ENCODE data around the gene HLA-F. TPM values are rescaled to one million over a fixed set of nuclear protein-coding genes. Genes with fewer than 3 reads are reported as not detected.

HLA-F gene
- total RNA-seq, 3 donors from 2014 or later (not counting 1 experiment from before 2014, with no cell fraction given), result 1,031 to 1,621 (median 1,125) TPM

DNA sequence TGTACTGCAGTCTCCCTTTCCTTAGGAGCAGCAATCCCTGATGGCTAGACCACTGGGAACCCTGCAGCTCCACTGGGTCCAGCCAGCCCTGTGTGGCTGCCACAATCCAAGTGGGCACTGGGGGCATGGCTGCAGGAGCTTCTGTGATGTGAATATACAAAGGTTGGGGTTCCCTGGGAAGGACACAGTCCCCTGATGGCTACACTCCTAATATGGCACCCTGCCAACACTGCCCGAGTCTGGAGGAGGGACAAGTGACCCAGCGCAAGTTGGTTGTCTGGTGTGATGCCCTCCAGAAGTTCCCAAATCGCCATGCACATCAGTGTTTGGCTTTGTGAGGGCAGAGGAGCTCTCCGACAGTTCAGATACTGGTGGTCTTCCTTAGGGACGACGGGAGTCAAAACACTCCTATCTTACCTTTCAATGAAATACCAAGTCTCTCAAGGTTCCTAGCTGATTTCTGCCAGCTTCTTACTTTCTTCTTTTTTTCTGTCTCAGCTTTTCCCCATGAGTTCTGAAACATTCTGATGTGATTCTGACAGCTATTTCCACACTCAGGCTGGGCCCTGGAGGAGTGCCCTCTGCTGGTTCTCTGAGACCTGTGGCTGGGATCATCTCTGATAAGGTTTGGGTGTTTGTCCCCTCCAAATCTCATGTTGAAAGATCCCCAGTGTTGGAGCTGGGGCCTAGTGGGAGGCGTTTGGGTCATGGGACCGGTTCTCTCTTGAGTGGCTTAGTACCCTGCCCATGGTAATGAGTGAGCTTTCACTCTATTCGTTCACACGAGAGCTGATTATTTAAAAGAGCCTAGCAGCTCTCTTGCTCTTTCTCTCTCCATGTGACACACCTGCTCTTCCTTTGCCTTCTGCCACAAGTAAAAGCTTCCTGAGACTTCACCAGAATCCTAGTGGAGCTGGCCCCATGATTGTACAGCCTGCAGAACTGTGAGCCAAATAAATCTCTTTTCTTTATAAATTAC lies 26.8 kb upstream of the HLA-F start:
- ATAC-seq, result peak in 1 of 3 donors; percentile 38
- Mint-ChIP-seq H3K4me1 (no peaks in the 10 kb centered on the region), H3K36me3 (peaks cover 6% of the 10 kb centered on the region), H3K27ac (no peak overlapping the region), H3K9me3 (peaks cover 4 to 5% of the 10 kb centered on the region in 2 donors), H3K4me3 (no peak overlapping the region), H3K27me3 (ENCODE audit: low read depth in 2 of 2) (peaks cover 0 to 12% of the 10 kb centered on the region in 2 donors)
- Histone ChIP-seq H3K27ac (ENCODE audit: low read length) (no peak overlapping the region), H3K4me1 (ENCODE audit: control insufficient read depth, insufficient read depth, low read length) (no peaks in the 10 kb centered on the region), H3K9me3 (ENCODE audit: control insufficient read depth, insufficient read depth, low read length) (peaks cover 3% of the 10 kb centered on the region), H3K27me3 (ENCODE audit: control insufficient read depth, insufficient read depth, low read length) (no peaks in the 10 kb centered on the region), H3K4me3 (ENCODE audit: low read length) (no peak overlapping the region), H3K36me3 (ENCODE audit: control insufficient read depth, insufficient read depth, low read length) (no peaks in the 10 kb centered on the region)
- TF ChIP-seq, protein P1, sequence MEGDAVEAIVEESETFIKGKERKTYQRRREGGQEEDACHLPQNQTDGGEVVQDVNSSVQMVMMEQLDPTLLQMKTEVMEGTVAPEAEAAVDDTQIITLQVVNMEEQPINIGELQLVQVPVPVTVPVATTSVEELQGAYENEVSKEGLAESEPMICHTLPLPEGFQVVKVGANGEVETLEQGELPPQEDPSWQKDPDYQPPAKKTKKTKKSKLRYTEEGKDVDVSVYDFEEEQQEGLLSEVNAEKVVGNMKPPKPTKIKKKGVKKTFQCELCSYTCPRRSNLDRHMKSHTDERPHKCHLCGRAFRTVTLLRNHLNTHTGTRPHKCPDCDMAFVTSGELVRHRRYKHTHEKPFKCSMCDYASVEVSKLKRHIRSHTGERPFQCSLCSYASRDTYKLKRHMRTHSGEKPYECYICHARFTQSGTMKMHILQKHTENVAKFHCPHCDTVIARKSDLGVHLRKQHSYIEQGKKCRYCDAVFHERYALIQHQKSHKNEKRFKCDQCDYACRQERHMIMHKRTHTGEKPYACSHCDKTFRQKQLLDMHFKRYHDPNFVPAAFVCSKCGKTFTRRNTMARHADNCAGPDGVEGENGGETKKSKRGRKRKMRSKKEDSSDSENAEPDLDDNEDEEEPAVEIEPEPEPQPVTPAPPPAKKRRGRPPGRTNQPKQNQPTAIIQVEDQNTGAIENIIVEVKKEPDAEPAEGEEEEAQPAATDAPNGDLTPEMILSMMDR (IDR thresholded peaks at IDR 0.05), result no peak
- WGBS (ENCODE audit: insufficient coverage), result 78% methylated on average over 10 of the region's 10 CpGs
- intact Hi-C loops (cut with micrococcal nuclease), result no loop called here
- DNase-seq, result no peak

DNA sequence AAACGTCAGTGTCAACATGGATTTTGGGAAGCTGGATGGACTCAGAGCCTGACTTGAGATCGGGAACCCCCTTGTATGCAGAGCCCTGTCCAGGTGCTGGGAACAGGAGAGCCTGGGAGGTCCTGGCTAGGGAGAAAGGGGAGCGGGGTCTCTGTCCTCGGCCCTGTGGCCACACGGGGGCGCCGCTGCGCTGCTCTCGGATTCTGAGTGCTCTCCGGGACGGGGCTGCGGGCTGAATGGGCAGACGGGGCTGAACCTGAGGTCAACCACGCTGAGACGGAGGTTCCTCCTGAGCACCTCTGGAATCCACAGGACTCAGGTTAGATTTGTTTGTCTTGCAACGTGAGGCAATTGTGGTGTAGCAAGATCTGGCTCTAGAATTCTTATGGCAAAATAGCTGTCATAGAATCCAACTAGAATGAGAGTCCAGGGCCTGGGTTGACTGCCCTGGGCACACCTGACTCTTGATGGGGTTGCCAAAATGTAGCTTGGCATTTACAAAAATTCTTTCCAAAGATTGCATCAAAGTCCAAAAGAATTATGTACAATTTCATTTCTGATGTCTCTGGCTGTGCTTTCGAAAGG lies 20.6 kb upstream of the HLA-F start:
- TF ChIP-seq, protein P1 (IDR thresholded peaks at IDR 0.05), result peak; percentile 81
- H3K36me3 ChIP-seq (ENCODE audit: control insufficient read depth, insufficient read depth, low read length), result no peaks in the 10 kb centered on the region
- ATAC-seq (peak; percentile 70 to 75 (median 75)), DNase-seq (peak; percentile 73 to 88)
- intact Hi-C loops (cut with micrococcal nuclease), result loop anchor here (1.0 to 10.0 kb wide), 3 partner anchors 51 to 262 kb away; no protein-coding TSS in a partner anchor
- H3K27me3 ChIP-seq (ENCODE audit: control insufficient read depth, insufficient read depth, low read length), result peaks cover 6% of the 10 kb centered on the region
- Mint-ChIP-seq H3K4me1 (peaks cover 28 to 37% of the 10 kb centered on the region in 2 donors), H3K36me3 (no peaks in the 10 kb centered on the region), H3K9me3 (no peaks in the 10 kb centered on the region), H3K27ac (no peak overlapping the region), H3K4me3 (no peak overlapping the region), H3K27me3 (ENCODE audit: low read depth in 2 of 2) (peaks cover 10 to 20% of the 10 kb centered on the region in 2 donors)
- H3K4me3 ChIP-seq (ENCODE audit: low read length), result no peak overlapping the region
- no peaks in the 10 kb centered on the region for H3K9me3 ChIP-seq (ENCODE audit: control insufficient read depth, insufficient read depth, low read length)
- 32% methylated on average over 17 of the region's 17 CpGs for WGBS (ENCODE audit: insufficient coverage)
- peaks cover 22% of the 10 kb centered on the region for H3K4me1 ChIP-seq (ENCODE audit: control insufficient read depth, insufficient read depth, low read length)
- H3K27ac ChIP-seq (ENCODE audit: low read length), result no peak overlapping the region

DNA sequence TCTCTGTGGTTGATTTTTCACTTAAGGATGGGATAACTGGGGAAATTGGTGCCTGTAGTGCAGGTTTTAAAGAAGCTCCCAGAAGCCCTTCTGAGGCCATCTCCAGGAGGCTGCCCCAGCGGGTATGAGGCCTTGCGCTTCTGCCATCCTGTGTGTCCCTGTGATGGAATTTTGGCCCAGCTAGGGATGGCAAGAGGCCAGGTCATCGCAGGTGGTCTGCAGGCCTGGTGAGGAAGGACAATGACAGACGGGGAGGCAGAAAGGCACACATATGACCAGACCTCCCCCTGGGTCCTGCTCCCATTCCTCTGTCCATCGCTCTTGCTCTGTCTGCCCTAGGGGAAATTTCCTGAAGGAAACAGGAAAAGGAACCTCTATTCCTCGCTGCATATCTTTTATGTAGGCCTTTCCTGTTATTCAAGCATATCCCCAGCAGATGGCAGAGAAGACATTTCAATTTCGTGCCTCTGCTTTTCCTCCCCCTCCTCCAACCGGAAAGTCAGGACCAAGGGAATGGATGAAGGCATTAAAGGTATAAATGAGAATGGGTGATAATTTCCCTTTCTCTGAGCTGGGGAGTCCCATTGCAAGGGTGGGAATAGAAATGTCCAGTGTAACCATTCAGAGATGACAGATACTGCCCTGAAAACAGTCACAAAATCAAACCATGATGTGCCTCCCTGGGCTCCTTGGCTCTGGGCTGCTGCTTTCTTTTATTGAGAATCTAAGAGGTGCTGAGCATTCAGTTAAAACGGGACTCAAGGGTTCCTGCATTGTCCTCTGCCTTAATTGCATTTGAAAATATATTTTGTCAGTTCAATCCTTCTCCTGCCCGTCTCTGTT lies 17.6 kb upstream of the HLA-F start:
- peaks cover 57 to 66% of the 10 kb centered on the region in 2 donors for H3K4me1 Mint-ChIP-seq
- H3K4me3 Mint-ChIP-seq, result peak overlapping the region; percentile 55

More for the DNA sequence above, 17.6 kb upstream of the HLA-F start:
- Histone ChIP-seq H3K36me3 (ENCODE audit: control insufficient read depth, insufficient read depth, low read length) (no peaks in the 10 kb centered on the region), H3K4me3 (ENCODE audit: low read length) (no peak overlapping the region), H3K9me3 (ENCODE audit: control insufficient read depth, insufficient read depth, low read length) (no peaks in the 10 kb centered on the region), H3K27ac (ENCODE audit: low read length) (no peak overlapping the region), H3K4me1 (ENCODE audit: control insufficient read depth, insufficient read depth, low read length) (peaks cover 52% of the 10 kb centered on the region), H3K27me3 (ENCODE audit: control insufficient read depth, insufficient read depth, low read length) (peaks cover 6% of the 10 kb centered on the region)
- WGBS (ENCODE audit: insufficient coverage), result 50% methylated on average over 9 of the region's 10 CpGs
- ATAC-seq (no peak), DNase-seq (peak in 1 of 2 donors; percentile 73)
- intact Hi-C loops (cut with micrococcal nuclease), result loop anchor here (1.0 to 10.0 kb wide), 2 partner anchors 130 to 259 kb away; no protein-coding TSS in a partner anchor
- no peaks in the 10 kb centered on the region for H3K9me3 Mint-ChIP-seq
- H3K36me3 Mint-ChIP-seq, result no peaks in the 10 kb centered on the region
- H3K27ac Mint-ChIP-seq, result peak overlapping the region; percentile 65 to 87
- H3K27me3 Mint-ChIP-seq (ENCODE audit: low read depth in 2 of 2), result peaks cover 10 to 17% of the 10 kb centered on the region in 2 donors
- TF ChIP-seq, protein P1 (IDR thresholded peaks at IDR 0.05), result peak; percentile 67

All from natural killer cell (primary cell).